Peyer's patch (tissue), 4 donors: ENCODE results near the gene DCLK2. TPM values are rescaled to one million over a fixed set of nuclear protein-coding genes. Genes with fewer than 3 reads are reported as not detected.

Experiments used
- DNase-seq, 3 donors: peaks; one replicate each; pipeline ENCODE4 v3.0.0-alpha.2; 2017 to 2019
- H3K27ac ChIP-seq, 4 donors: fragments of 200-600 bp; sonication (generic); one replicate each; pipeline ENCODE4 v1.5.1; 2016 to 2019
- H3K27me3 ChIP-seq, 2 donors: fragments of 200-600 bp; sonication (generic); one replicate each; pipeline ENCODE4 v1.5.1; 2019
- H3K36me3 ChIP-seq, 3 donors: fragments of 200-600 bp; sonication (generic); one replicate each; pipeline ENCODE4 v1.5.1; 2016 to 2019
- H3K4me1 ChIP-seq, 4 donors: fragments of 200-600 bp; sonication (generic); one replicate each; pipeline ENCODE4 v1.5.1; 2016 to 2019
- H3K4me3 ChIP-seq, 4 donors: fragments of 200-600 bp; sonication (generic); 1 replicate in 3 of 4; 2 replicates in 1 of 4; pipeline ENCODE4 v1.5.1; 2016 to 2019; ENCODE audit warnings: mild to moderate bottlenecking in 1 of 4
- H3K9me3 ChIP-seq, 4 donors: fragments of 200-600 bp; sonication (generic); one replicate each; pipeline ENCODE4 v1.5.1; 2016 to 2019; ENCODE audit warnings: mild to moderate bottlenecking in 1 of 4
- POLR2A ChIP-seq, 2 donors: fragments of 450-650 bp; IDR thresholded peaks; one replicate each; pipeline ENCODE4 v1.5.1; 2017; ENCODE audit warnings: antibody characterized with exemption in 2 of 2, mild to moderate bottlenecking in 2 of 2, moderate library complexity in 2 of 2
- total RNA-seq, 4 donors: library from RNA; depleted of rRNA; stranded (reverse); fragments of >200 nt; gene quantifications; one replicate each; pipeline ENCODE4 v1.1.0, GENCODE V29; 2016
- TF ChIP-seq, protein P1 (sequence below), 6 experiments: fragments of 450-650 bp in 4 of 6; fragments of 200-600 bp in 2 of 6; sonication (generic) in 1 of 6; IDR thresholded peaks; one replicate each; pipeline ENCODE4 v1.5.1; 2017 to 2019; ENCODE audit warnings: antibody characterized with exemption in 6 of 6, mild to moderate bottlenecking in 3 of 6, moderate library complexity in 1 of 6

Gene DCLK2
- total RNA-seq, 4 donors from 2014 or later: 2.1 to 12.4 (median 3.1) TPM

DNA sequence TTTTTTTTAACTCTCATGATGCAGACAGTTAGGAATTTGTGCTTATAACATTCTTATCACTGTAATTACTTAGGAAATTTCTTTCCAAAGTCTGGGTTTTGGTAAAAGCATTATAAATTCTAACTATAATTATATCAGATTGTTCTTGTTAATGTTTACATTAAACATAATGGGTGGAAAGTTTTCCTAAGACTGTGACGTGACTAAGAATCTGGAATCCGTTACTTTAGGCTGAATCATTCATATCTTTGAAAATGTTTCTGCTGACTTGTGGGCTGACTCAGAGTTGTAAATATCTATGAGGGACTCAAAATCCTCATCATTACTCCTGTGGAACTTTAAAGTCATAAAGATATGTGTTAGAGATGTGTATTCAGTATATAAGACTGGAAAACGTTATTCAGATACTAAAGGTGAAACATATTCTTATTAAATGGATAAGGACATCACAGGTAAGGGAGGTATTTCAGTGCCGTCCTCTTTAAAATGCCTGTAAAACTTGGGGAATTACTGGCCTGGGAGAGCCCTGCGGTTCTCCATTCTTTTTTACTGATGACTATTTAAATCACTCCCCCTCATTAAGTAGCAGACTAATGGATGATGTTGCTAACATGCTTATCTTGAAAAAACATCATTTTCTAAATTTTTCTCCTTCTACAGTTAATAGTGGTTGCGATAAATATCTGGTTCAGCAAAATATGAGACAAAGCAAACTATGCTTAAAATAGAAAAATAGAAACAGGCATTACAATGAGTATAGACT lies 159.0 kb downstream of the DCLK2 start:
- Histone ChIP-seq H3K4me1 (no peaks in the 10 kb centered on the region), H3K9me3 (no peaks in the 10 kb centered on the region), H3K27ac (peak overlapping the region in 1 of 4 donors; percentile 68), H3K36me3 (no peaks in the 10 kb centered on the region), H3K4me3 (no peak overlapping the region), H3K27me3 (no peaks in the 10 kb centered on the region)
- no peak for DNase-seq
- no peak for TF ChIP-seq POLR2A (IDR thresholded peaks at IDR 0.05)
- TF ChIP-seq, protein P1, sequence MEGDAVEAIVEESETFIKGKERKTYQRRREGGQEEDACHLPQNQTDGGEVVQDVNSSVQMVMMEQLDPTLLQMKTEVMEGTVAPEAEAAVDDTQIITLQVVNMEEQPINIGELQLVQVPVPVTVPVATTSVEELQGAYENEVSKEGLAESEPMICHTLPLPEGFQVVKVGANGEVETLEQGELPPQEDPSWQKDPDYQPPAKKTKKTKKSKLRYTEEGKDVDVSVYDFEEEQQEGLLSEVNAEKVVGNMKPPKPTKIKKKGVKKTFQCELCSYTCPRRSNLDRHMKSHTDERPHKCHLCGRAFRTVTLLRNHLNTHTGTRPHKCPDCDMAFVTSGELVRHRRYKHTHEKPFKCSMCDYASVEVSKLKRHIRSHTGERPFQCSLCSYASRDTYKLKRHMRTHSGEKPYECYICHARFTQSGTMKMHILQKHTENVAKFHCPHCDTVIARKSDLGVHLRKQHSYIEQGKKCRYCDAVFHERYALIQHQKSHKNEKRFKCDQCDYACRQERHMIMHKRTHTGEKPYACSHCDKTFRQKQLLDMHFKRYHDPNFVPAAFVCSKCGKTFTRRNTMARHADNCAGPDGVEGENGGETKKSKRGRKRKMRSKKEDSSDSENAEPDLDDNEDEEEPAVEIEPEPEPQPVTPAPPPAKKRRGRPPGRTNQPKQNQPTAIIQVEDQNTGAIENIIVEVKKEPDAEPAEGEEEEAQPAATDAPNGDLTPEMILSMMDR (IDR thresholded peaks at IDR 0.05): no peak

GRCh38 chr4:150238591-150238990 lies 160.3 kb downstream of the DCLK2 start:
- H3K27ac ChIP-seq: no peak overlapping the region
- TF ChIP-seq, protein P1 (IDR thresholded peaks at IDR 0.05): no peak
- TF ChIP-seq POLR2A (IDR thresholded peaks at IDR 0.05): no peak
- DNase-seq: no peak
- H3K27me3 ChIP-seq: no peaks in the 10 kb centered on the region
- no peak overlapping the region for H3K4me3 ChIP-seq
- no peaks in the 10 kb centered on the region for H3K36me3 ChIP-seq
- no peaks in the 10 kb centered on the region for H3K4me1 ChIP-seq
- no peaks in the 10 kb centered on the region for H3K9me3 ChIP-seq

- Histone ChIP-seq H3K27ac (no peak overlapping the region), H3K36me3 (no peaks in the 10 kb centered on the region)
Measured at GRCh38 chr4:150240011-150240410, 161.8 kb downstream of the DCLK2 start.

DNA sequence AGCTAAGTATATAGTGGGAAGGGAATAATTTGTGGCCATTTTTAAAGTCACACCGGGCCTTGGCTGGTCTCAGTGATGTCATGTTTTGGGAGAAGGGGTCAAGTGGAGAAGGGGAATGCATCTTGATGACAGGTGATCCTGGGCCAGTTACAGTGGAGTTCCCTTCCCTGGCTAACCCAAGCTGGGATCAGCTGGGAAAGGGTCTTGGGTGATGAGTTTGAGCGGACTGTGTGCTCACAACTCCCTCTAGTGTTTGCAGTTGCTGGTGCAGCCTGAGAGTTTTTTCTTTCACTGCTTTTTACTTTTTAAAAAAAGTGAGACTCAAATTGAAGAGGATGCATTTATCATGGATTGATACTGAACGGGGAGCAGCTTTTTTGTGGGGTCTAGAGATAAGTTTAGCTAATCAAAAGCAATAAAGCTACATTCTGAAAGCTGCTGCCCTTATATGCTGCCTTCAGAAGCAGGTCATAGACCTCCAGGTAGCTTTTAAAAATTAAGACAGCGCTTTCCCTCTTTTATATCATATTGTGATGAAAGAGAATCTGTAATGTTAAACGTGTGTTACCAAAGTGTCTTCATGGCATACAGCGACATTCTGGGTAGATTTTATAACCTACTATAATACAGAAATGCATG lies 164.7 kb downstream of the DCLK2 start:
- no peaks in the 10 kb centered on the region for H3K27me3 ChIP-seq
- no peaks in the 10 kb centered on the region for H3K4me1 ChIP-seq
- no peaks in the 10 kb centered on the region for H3K9me3 ChIP-seq
- H3K36me3 ChIP-seq: no peaks in the 10 kb centered on the region
- no peak overlapping the region for H3K4me3 ChIP-seq
- no peak overlapping the region for H3K27ac ChIP-seq
- TF ChIP-seq, protein P1 (IDR thresholded peaks at IDR 0.05): peak; percentile 49 to 72 (median 66)
- TF ChIP-seq POLR2A (IDR thresholded peaks at IDR 0.05): no peak
- no peak for DNase-seq

More at GRCh38 chr4:150240011-150240410, 161.8 kb downstream of the DCLK2 start:
- H3K9me3 ChIP-seq: no peaks in the 10 kb centered on the region
- H3K27me3 ChIP-seq: no peaks in the 10 kb centered on the region
- H3K4me3 ChIP-seq: no peak overlapping the region
- TF ChIP-seq POLR2A (IDR thresholded peaks at IDR 0.05): no peak
- TF ChIP-seq, protein P1 (IDR thresholded peaks at IDR 0.05): no peak
- no peaks in the 10 kb centered on the region for H3K4me1 ChIP-seq
- no peak for DNase-seq

GRCh38 chr4:150243932-150244331 lies 165.7 kb downstream of the DCLK2 start:
- TF ChIP-seq, protein P1 (IDR thresholded peaks at IDR 0.05): no peak
- no peak for TF ChIP-seq POLR2A (IDR thresholded peaks at IDR 0.05)
- DNase-seq: no peak
- H3K27ac ChIP-seq: no peak overlapping the region
- no peaks in the 10 kb centered on the region for H3K9me3 ChIP-seq
- no peaks in the 10 kb centered on the region for H3K36me3 ChIP-seq
- no peak overlapping the region for H3K4me3 ChIP-seq
- no peaks in the 10 kb centered on the region for H3K27me3 ChIP-seq
- H3K4me1 ChIP-seq: no peaks in the 10 kb centered on the region
